RWPE1 (cell line): ENCODE data around the gene LIMA1.
"Not testable (repeated sequence)": the region's sequence is repeated elsewhere in the genome, so short reads cannot be mapped to it uniquely, and the experiment has no call there.

Experiments used
- CTCF ChIA-PET: fragments of 350-600 bp; sonication (Branson Sonifier 250); formaldehyde crosslinking; extraction: SDS; loops from one replicate; lab custom pipeline; 2021; lab: Yijun Ruan, JAX
- POLR2A ChIA-PET: fragments of 400-600 bp; formaldehyde crosslinking; extraction: SDS; loops from one replicate; lab custom pipeline; 2020; ENCODE audit warnings: antibody characterized with exemption; ENCODE audit not compliant: low non-redundant PET; lab: Yijun Ruan, JAX
- DNase-seq: peaks from one replicate; pipeline ENCODE4 v3.0.0; 2012; ENCODE audit warnings: low spot score
- H3K27ac ChIP-seq: fragments of 450-650 bp; 2 replicates; pipeline ENCODE4 v1.5.1; 2017
- TF ChIP-seq, protein P1 (sequence below): fragments of 450-650 bp; conservative IDR thresholded peaks from 2 replicates; pipeline ENCODE4 v1.5.1; 2017; ENCODE audit warnings: low read depth, mild to moderate bottlenecking

LIMA1 gene

DNA sequence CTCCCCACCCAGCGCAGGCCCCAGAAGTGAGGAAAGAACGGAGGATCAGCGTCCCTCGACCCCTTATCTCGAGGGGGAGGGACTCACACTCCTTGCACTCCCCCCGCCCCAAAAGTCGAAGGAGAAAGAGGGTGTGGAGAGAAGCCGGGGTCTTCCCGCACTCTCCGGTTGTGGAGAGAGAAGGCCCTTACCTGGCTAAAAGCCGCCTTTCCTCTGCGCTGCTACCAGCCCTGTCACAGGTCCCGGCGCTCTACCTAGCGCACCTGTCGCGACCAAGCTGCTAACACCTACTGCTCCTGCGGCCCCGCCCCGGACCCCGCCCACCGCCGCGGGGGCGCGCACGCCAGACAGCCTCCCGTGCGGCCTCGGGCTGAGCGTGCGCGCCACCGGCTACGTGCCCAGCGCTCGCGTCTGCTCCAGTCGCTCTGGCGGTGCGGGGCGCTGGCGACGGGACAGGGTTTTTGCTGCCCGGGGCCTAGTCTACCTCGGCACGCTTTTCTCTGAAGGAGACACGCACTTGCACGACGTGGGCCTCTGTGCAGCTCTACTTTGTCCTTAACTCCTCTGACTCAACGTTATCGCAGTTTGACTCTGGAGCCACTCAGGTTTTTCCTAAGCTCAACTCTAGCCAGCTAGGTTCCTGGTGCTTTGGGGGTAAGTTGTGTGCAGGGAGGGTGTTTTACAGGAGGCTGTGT lies at the start of gene LIMA1:
LIMA1 (minus strand) TSS at position 292 of the 695 bp plus-strand sequence. CDS start 34,769 bp downstream, outside the sequence.
- DNase-seq = peak; percentile 94
- peak within 1 kb of the TSS; percentile 70 for H3K27ac ChIP-seq
- POLR2A ChIA-PET = interaction anchor here (0.6 to 1.5 kb wide), 7 partner anchors 9 to 431 kb away, joined by 3 to 14 read pairs (median 3); no protein-coding TSS in a partner anchor
- CTCF ChIA-PET = interaction anchor here (0.6 to 1.0 kb wide), 6 partner anchors 20 to 105 kb away, joined by 3 to 4 read pairs (median 3); no protein-coding TSS in a partner anchor
- TF ChIP-seq, protein P1, sequence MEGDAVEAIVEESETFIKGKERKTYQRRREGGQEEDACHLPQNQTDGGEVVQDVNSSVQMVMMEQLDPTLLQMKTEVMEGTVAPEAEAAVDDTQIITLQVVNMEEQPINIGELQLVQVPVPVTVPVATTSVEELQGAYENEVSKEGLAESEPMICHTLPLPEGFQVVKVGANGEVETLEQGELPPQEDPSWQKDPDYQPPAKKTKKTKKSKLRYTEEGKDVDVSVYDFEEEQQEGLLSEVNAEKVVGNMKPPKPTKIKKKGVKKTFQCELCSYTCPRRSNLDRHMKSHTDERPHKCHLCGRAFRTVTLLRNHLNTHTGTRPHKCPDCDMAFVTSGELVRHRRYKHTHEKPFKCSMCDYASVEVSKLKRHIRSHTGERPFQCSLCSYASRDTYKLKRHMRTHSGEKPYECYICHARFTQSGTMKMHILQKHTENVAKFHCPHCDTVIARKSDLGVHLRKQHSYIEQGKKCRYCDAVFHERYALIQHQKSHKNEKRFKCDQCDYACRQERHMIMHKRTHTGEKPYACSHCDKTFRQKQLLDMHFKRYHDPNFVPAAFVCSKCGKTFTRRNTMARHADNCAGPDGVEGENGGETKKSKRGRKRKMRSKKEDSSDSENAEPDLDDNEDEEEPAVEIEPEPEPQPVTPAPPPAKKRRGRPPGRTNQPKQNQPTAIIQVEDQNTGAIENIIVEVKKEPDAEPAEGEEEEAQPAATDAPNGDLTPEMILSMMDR = peak; percentile 15; the same call in 1 of the 2 replicates

DNA sequence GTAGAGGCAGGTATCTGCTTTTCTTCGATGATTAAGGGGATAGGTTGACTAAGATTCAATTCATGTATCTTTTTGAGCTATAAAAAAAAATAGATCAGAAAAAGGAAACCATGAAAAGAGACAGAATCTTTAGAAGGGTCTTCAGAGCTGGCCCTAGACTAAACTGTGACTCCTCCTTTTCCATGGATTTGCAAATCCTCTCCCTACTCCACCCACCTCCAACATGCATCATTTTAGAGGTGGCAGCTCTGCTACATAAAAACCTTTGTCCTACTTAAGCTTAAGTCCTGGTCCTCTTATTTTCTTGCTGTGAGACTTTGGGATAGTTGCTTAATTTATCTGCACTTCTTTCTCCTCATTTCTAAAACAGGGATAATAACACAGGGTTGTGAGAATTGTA lies 48.4 kb upstream of the LIMA1 start:
- ChIA-PET POLR2A (no interaction called here), CTCF (no interaction called here)
- TF ChIP-seq, protein P1 = no peak
- H3K27ac ChIP-seq = no peak overlapping the region
- no peak for DNase-seq

DNA sequence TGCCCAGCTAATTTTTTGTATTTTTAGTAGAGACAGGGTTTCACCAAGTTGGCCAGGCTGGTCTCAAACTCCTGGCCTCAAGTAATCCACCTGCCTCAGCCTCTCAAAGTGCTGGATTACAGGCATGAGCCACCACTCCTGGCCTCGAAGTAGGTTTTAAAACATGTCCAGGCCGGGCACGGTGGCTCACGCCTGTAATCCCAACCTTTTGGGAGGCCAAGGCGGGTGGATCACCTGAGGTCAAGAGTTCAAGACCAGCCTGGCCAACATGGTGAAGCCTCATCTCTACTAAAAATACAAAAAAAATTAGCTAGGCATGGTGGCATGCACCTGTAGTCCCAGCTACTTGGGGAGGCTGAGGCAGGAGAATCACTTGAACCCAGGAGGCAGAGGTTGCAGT lies 45.3 kb upstream of the LIMA1 start:
- CTCF ChIA-PET = interaction anchor here (0.6 kb wide), 1 partner anchor 51 kb away, joined by 3 read pairs; no protein-coding TSS in a partner anchor
- POLR2A ChIA-PET, DNase-seq, H3K27ac ChIP-seq: not testable (repeated sequence)

- peak overlapping the region; percentile 65 for H3K27ac ChIP-seq
- POLR2A ChIA-PET = no interaction called here
- TF ChIP-seq, protein P1 = no peak
- CTCF ChIA-PET = no interaction called here
- no peak for DNase-seq
These were observed 43.4 kb upstream of the LIMA1 start for GRCh38 chr12:50326590-50327284.

GRCh38 chr12:50325890-50326391 lies 42.6 kb upstream of the LIMA1 start:
- peak overlapping the region; percentile 65 for H3K27ac ChIP-seq
- TF ChIP-seq, protein P1 = no peak
- ChIA-PET POLR2A (no interaction called here), CTCF (interaction anchor here (0.6 kb wide), 1 partner anchor 16 kb away, joined by 4 read pairs; no protein-coding TSS in a partner anchor)
- no peak for DNase-seq

DNA sequence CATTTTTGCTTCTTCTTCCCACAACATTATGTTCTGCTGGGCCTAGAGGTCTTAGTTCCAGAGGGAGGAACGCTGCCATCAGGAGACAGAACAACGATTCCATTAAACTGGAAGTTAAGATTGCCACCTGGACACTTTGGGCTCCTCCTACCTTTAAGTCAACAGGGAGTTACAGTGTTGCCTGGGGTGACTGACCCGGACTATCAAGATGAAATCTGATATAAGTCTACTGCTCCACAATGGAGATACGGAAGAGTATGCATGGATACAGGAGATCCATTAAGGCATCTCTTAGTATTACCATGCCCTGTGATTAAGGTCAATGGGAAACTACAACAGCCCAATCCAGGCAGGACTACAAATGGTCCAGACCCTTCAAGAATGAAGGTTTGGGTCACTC lies 41.5 kb upstream of the LIMA1 start:
- POLR2A ChIA-PET, DNase-seq, H3K27ac ChIP-seq: not testable (repeated sequence)
- CTCF ChIA-PET = interaction anchor here (0.7 kb wide), 1 partner anchor 51 kb away, joined by 4 read pairs; no protein-coding TSS in a partner anchor

- H3K27ac ChIP-seq, POLR2A ChIA-PET, DNase-seq: not testable (repeated sequence)
- CTCF ChIA-PET = interaction anchor here (0.7 kb wide), 1 partner anchor 51 kb away, joined by 4 read pairs; no protein-coding TSS in a partner anchor
These were observed 40.8 kb upstream of the LIMA1 start for GRCh38 chr12:50324077-50324476.
